Neural cell (in vitro differentiated cells): ENCODE data around the gene TMEM175. TPM values are rescaled to one million over a fixed set of nuclear protein-coding genes. Genes with fewer than 3 reads are reported as not detected.

Experiments
- H2AFZ ChIP-seq: fragments of 200-600, 300-800 bp; sonication (generic), shearing (Covaris generic); 2 replicates; pipeline ENCODE4 v1.6.0; 2014; ENCODE audit warnings: low read depth, mild to moderate bottlenecking, antibody characterized with exemption, low read length, moderate library complexity
- H3F3A ChIP-seq: fragments of 200-600 bp; shearing (Covaris generic); 2 replicates; pipeline ENCODE4 v1.6.1; 2016; ENCODE audit warnings: mild to moderate bottlenecking, moderate library complexity, mixed read lengths, antibody characterized with exemption, low read length; ENCODE audit not compliant: insufficient read depth, poor library complexity, severe bottlenecking
- H3K27ac ChIP-seq: fragments of 200-600, 300-800 bp; sonication (generic), shearing (Covaris generic); 2 replicates; pipeline ENCODE4 v1.5.1; 2014; ENCODE audit warnings: mild to moderate bottlenecking, low read length, moderate library complexity
- H3K27me3 ChIP-seq: fragments of 300-800, 200-600 bp; sonication (generic), shearing (Covaris generic); 2 replicates; pipeline ENCODE4 v1.6.0; 2014; ENCODE audit warnings: mild to moderate bottlenecking, low read depth, low read length, moderate library complexity; ENCODE audit not compliant: insufficient read depth
- H3K36me3 ChIP-seq: fragments of 300-800, 200-600 bp; sonication (generic), shearing (Covaris generic); 2 replicates; pipeline ENCODE4 v1.5.1; 2014; ENCODE audit warnings: mild to moderate bottlenecking, antibody characterized with exemption, low read length, moderate library complexity; ENCODE audit not compliant: insufficient read depth
- H3K4me2 ChIP-seq: fragments of 300-800, 200-600 bp; sonication (generic), shearing (Covaris generic); 2 replicates; pipeline ENCODE4 v1.6.0; 2014; ENCODE audit warnings: mild to moderate bottlenecking, low read length
- H3K4me3 ChIP-seq: fragments of 300-800, 200-600 bp; sonication (generic), shearing (Covaris generic); 2 replicates; pipeline ENCODE4 v1.5.1; 2014; ENCODE audit warnings: mild to moderate bottlenecking, low read length, moderate library complexity
- H3K79me2 ChIP-seq: fragments of 200-600 bp; shearing (Covaris generic); replicated peaks from 2 replicates; pipeline ENCODE4 v1.6.0; 2014; ENCODE audit warnings: mild to moderate bottlenecking, low read length, moderate library complexity; ENCODE audit not compliant: insufficient read depth
- H3K9ac ChIP-seq: fragments of 300-800, 200-600 bp; sonication (generic), shearing (Covaris generic); 2 replicates; pipeline ENCODE4 v1.6.1; 2016; ENCODE audit warnings: mild to moderate bottlenecking, low read length, mixed read lengths
- H3K9me2 ChIP-seq: fragments of 200-600 bp; shearing (Covaris generic); 2 replicates; pipeline ENCODE4 v1.6.1; 2016; ENCODE audit warnings: mild to moderate bottlenecking, low read length, mixed read lengths; ENCODE audit not compliant: insufficient read depth
- H3K9me3 ChIP-seq: fragments of 200-600, 300-800 bp; sonication (generic), shearing (Covaris generic); 2 replicates; pipeline ENCODE4 v1.6.1; 2016; ENCODE audit warnings: mild to moderate bottlenecking, mixed run types, low read length, moderate library complexity, mixed read lengths
- H4K20me1 ChIP-seq: fragments of 200-600 bp; shearing (Covaris generic); 2 replicates; pipeline ENCODE4 v1.6.1; 2016; ENCODE audit warnings: mild to moderate bottlenecking, mixed run types; ENCODE audit not compliant: insufficient read depth
- CTCF ChIP-seq: fragments of 450-650 bp; IDR thresholded peaks from 2 replicates; pipeline ENCODE4 v1.5.1; 2014; ENCODE audit warnings: antibody characterized with exemption, mild to moderate bottlenecking, moderate library complexity; ENCODE audit not compliant: poor library complexity, severe bottlenecking
- EP300 ChIP-seq: fragments of 450-650 bp; conservative IDR thresholded peaks from 2 replicates; pipeline ENCODE4 v1.6.1; 2014; ENCODE audit warnings: antibody characterized with exemption, mild to moderate bottlenecking, moderate library complexity; ENCODE audit not compliant: poor library complexity, severe bottlenecking
- EZH2 ChIP-seq: fragments of 200-600, 300-800 bp; shearing (Covaris generic), sonication (generic); IDR thresholded peaks from 2 replicates; pipeline ENCODE4 v1.6.1; 2014; ENCODE audit warnings: antibody characterized with exemption, low read length, borderline replicate concordance, mild to moderate bottlenecking; ENCODE audit not compliant: insufficient read depth, poor library complexity, severe bottlenecking
- MXI1 ChIP-seq: fragments of 450-650 bp; conservative IDR thresholded peaks from 2 replicates; pipeline ENCODE4 v1.6.1; 2014; ENCODE audit warnings: antibody characterized with exemption, mild to moderate bottlenecking; ENCODE audit not compliant: poor library complexity, severe bottlenecking
- POLR2AphosphoS5 ChIP-seq: IDR thresholded peaks from 2 replicates; pipeline ENCODE4 v1.6.1; 2012
- RAD21 ChIP-seq: fragments of 450-650 bp; conservative IDR thresholded peaks from 2 replicates; pipeline ENCODE4 v1.6.1; 2014; ENCODE audit warnings: antibody characterized with exemption, mild to moderate bottlenecking, moderate library complexity
- REST ChIP-seq: IDR thresholded peaks from 2 replicates; pipeline ENCODE4 v1.6.1; 2012; ENCODE audit warnings: borderline replicate concordance
- SMC3 ChIP-seq: fragments of 450-650 bp; conservative IDR thresholded peaks from 2 replicates; pipeline ENCODE4 v1.6.1; 2014; ENCODE audit warnings: antibody characterized with exemption, mild to moderate bottlenecking, moderate library complexity; ENCODE audit not compliant: poor library complexity
- TAF1 ChIP-seq: IDR thresholded peaks from 2 replicates; pipeline ENCODE4 v1.6.1; 2012; ENCODE audit warnings: low read depth
- polyA plus RNA-seq: library from polyadenylated mRNA; depleted of rRNA; stranded (reverse); fragments of >200 nt; gene quantifications from 2 replicates; pipeline ENCODE4 v1.2.3, GENCODE V29; 2014

Gene TMEM175
- polyA plus RNA-seq, 1 donor from 2014 or later: 36.9 TPM

GRCh38 chr4:958696-959337, 26.6 kb downstream of the TMEM175 start:
- no peaks in the 10 kb centered on the region for H3K36me3 ChIP-seq
- no peaks in the 10 kb centered on the region for H3K9me2 ChIP-seq
- no peaks in the 10 kb centered on the region for H3F3A ChIP-seq
- H3K4me2 ChIP-seq: no peak overlapping the region
- no peaks in the 10 kb centered on the region for H3K27me3 ChIP-seq
- no peak overlapping the region for H3K27ac ChIP-seq
- H3K9me3 ChIP-seq: no peaks in the 10 kb centered on the region
- no peak overlapping the region for H2AFZ ChIP-seq
- no peak overlapping the region for H3K4me3 ChIP-seq
- TF ChIP-seq RAD21: no peak
- no peak for TF ChIP-seq SMC3
- no peak for TF ChIP-seq TAF1
- no peak for TF ChIP-seq EZH2
- TF ChIP-seq POLR2AphosphoS5: no peak
- no peak for TF ChIP-seq EP300
- TF ChIP-seq REST: no peak
- TF ChIP-seq CTCF: no peak
- TF ChIP-seq MXI1: no peak
- no peaks in the 10 kb centered on the region for H3K79me2 ChIP-seq
- no peaks in the 10 kb centered on the region for H4K20me1 ChIP-seq
- H3K9ac ChIP-seq: no peak overlapping the region

GRCh38 chr4:959338-960139, 27.3 kb downstream of the TMEM175 start:
- Histone ChIP-seq H3K79me2 (no peaks in the 10 kb centered on the region), H3K27ac (no peak overlapping the region), H3K4me3 (no peak overlapping the region), H3K36me3 (no peaks in the 10 kb centered on the region), H2AFZ (no peak overlapping the region), H3K9me3 (no peaks in the 10 kb centered on the region), H3F3A (no peaks in the 10 kb centered on the region), H3K9ac (no peak overlapping the region), H3K9me2 (no peaks in the 10 kb centered on the region), H3K27me3 (no peaks in the 10 kb centered on the region), H3K4me2 (no peak overlapping the region), H4K20me1 (no peaks in the 10 kb centered on the region)
- TF ChIP-seq EP300: no peak
- TF ChIP-seq TAF1: no peak
- TF ChIP-seq RAD21: no peak
- TF ChIP-seq POLR2AphosphoS5: no peak
